HUES48 (cell line): ENCODE measurements around the gene C5orf52.
"Not testable (repeated sequence)": the region's sequence is repeated elsewhere in the genome, so short reads cannot be mapped to it uniquely, and the experiment has no call there.

Experiments used
- H3K27ac ChIP-seq: one replicate; pipeline ENCODE4 v1.7.0; 2013; ENCODE audit warnings: low read depth, low read length, inconsistent platforms
- H3K27me3 ChIP-seq: 2 replicates; pipeline ENCODE4 v1.6.1; 2013; ENCODE audit warnings: mild to moderate bottlenecking, low read length; ENCODE audit not compliant: control insufficient read depth, insufficient read depth
- H3K36me3 ChIP-seq: 2 replicates; pipeline ENCODE4 v1.6.1; 2013; ENCODE audit warnings: low read length; ENCODE audit not compliant: control insufficient read depth, insufficient read depth
- H3K4me1 ChIP-seq: 2 replicates; pipeline ENCODE4 v1.6.1; 2013; ENCODE audit warnings: mild to moderate bottlenecking, low read length; ENCODE audit not compliant: control insufficient read depth, insufficient read depth
- H3K4me3 ChIP-seq: 2 replicates; pipeline ENCODE4 v1.5.1; 2013; ENCODE audit warnings: mild to moderate bottlenecking, low read depth, low read length
- H3K9ac ChIP-seq: 2 replicates; pipeline ENCODE4 v1.6.1; 2013; ENCODE audit warnings: mild to moderate bottlenecking, low read depth, low read length, moderate library complexity
- H3K9me3 ChIP-seq: 2 replicates; pipeline ENCODE4 v1.6.1; 2013; ENCODE audit warnings: low read length; ENCODE audit not compliant: control insufficient read depth, insufficient read depth

The C5orf52 gene

DNA sequence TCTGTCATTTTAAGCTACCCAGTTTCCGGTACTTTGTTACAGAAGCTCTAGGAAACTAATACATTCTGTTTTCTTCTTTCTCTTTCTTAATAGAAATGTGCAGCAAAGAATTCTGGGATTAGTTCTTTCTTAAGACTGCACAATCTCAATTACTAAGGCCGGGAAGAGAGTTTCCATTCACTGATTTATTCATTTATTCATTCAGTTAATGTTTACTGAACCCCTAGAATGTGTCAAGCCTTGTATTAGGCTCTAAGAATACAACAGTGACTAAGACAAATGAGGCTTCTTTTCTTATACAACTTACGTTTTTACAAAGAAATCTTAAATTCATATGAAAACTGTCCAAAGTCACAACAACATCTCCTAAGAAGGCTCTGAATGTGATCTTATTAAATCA is 32.4 kb downstream of the C5orf52 start:
- Histone ChIP-seq H3K36me3 (no peaks in the 10 kb centered on the region), H3K9ac (no peak overlapping the region), H3K9me3 (peaks cover 21% of the 10 kb centered on the region), H3K27me3 (no peaks in the 10 kb centered on the region), H3K4me1 (no peaks in the 10 kb centered on the region), H3K27ac (no peak overlapping the region), H3K4me3 (no peak overlapping the region)

- Histone ChIP-seq H3K4me1 (no peaks in the 10 kb centered on the region; the same call in 1 of the 2 replicates), H3K36me3 (no peaks in the 10 kb centered on the region), H3K4me3 (no peak overlapping the region), H3K9ac (no peak overlapping the region), H3K9me3 (no peaks in the 10 kb centered on the region), H3K27ac (no peak overlapping the region), H3K27me3 (no peaks in the 10 kb centered on the region)
Measured at GRCh38 chr5:157708866-157709265, 37.5 kb downstream of the C5orf52 start.

DNA sequence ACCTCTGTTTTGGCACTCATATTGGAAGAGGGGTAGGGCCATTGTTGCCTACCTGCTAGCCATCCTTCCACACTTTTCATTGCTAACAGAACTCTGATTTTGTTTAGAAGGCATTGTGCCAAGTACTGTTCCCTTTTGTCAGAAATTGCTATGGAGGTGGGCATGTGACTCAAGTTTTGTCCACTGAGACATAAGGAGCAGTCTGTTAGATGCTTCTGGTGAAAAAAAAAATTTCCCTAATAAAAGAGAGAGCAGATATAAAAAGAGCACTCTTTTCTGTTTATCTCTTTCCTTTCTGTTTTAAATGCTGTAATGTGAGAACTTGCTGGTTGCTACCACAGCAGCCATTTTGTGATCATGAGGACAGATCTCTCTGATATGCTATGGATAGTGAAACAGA is 38.0 kb downstream of the C5orf52 start:
- H3K4me1 ChIP-seq: no peaks in the 10 kb centered on the region; the same call in 1 of the 2 replicates
- H3K9me3 ChIP-seq: no peaks in the 10 kb centered on the region
- H3K4me3 ChIP-seq: no peak overlapping the region
- H3K27me3 ChIP-seq: no peaks in the 10 kb centered on the region
- no peak overlapping the region for H3K9ac ChIP-seq
- no peak overlapping the region for H3K27ac ChIP-seq
- no peaks in the 10 kb centered on the region for H3K36me3 ChIP-seq

DNA sequence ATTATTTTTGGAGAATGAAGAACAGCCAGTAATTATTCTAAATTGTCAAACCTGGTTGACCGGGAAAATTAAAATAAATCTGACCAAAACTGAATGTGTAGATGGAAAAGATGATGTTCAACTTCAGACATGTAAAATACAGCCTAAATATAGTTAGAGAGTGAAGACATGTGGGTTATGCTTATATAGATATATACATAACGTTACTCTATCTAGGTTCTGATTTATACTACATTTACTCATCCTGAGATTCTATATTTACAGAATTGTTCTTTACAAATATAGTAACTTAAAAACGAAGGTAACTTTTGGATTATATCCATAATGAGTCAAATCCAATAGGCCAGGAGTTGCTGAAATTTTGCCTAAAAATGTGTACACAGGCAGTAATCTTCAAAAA is 39.1 kb downstream of the C5orf52 start:
- H3K9me3 ChIP-seq: no peaks in the 10 kb centered on the region
- no peak overlapping the region for H3K9ac ChIP-seq
- no peak overlapping the region for H3K27ac ChIP-seq
- no peak overlapping the region for H3K4me3 ChIP-seq
- no peaks in the 10 kb centered on the region for H3K27me3 ChIP-seq
- no peaks in the 10 kb centered on the region for H3K36me3 ChIP-seq
- H3K4me1 ChIP-seq: no peaks in the 10 kb centered on the region; the same call in 1 of the 2 replicates

DNA sequence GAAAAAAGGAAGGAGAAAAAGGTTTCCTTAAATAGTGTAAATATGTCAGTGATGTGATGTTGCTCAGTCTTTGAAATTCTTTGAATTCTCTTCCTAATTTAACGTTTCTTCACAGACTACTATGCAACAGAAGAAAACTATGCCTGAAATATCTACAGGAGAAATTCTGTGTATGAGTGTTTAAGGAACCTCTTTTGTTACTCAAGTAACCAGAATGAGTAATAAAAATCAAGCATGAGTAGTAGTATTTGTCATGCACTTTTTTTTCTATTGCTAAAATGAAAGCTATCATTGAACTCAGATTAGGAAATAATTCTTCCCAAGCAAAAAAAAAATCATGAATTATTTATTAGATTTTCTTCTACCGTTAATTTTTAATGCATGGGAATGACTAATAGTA is 39.5 kb downstream of the C5orf52 start:
- H3K27ac ChIP-seq: no peak overlapping the region
- H3K36me3 ChIP-seq: no peaks in the 10 kb centered on the region
- H3K4me1 ChIP-seq: no peaks in the 10 kb centered on the region; the same call in 1 of the 2 replicates
- H3K9me3 ChIP-seq: no peaks in the 10 kb centered on the region
- no peak overlapping the region for H3K4me3 ChIP-seq
- no peaks in the 10 kb centered on the region for H3K27me3 ChIP-seq
- no peak overlapping the region for H3K9ac ChIP-seq

DNA sequence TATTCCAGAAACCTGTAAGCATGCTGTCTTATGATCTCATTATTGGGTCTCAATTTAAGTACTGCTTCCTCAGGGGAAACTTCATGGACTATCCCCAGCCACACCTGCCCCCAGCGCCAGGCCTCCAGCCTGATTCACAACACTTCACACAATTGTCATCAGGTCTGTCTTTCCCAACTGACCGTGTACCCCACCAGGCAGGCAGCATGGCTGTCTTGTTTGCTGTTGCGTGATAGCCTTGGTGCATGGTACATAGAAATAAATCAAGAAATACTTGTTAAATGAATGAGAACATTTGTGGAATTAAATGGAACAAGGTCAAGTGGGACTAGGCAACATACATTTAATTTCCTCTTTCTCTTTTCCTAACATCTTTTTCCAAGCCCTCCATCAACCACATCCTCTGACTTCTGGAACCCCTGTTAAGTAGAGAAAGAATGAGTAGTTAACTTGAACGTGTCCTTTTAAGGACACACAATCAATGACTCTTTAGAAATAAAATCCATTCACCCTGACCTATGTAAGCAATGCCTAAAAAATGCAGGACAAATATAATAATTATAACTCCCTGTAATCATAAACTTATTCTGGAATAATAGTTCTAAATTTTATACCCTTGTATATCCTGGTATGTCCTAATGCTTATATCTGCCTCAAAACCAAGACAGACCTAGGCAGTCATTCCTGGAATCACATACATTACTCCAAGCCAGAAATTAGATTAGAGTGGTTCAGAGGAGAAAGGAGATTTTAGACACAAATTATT is 42.7 kb downstream of the C5orf52 start:
- Histone ChIP-seq H3K36me3 (no peaks in the 10 kb centered on the region), H3K9ac (no peak overlapping the region), H3K27ac (no peak overlapping the region), H3K4me3 (no peak overlapping the region), H3K4me1 (no peaks in the 10 kb centered on the region; the same call in 1 of the 2 replicates), H3K27me3 (no peaks in the 10 kb centered on the region), H3K9me3 (no peaks in the 10 kb centered on the region)

GRCh38 chr5:157714596-157714864 is 43.2 kb downstream of the C5orf52 start:
- H3K27me3 ChIP-seq: no peaks in the 10 kb centered on the region
- H3K9ac ChIP-seq: no peak overlapping the region
- H3K36me3 ChIP-seq: no peaks in the 10 kb centered on the region
- H3K9me3 ChIP-seq: no peaks in the 10 kb centered on the region
- H3K27ac ChIP-seq: no peak overlapping the region
- H3K4me3 ChIP-seq: no peak overlapping the region
- no peaks in the 10 kb centered on the region; the same call in 1 of the 2 replicates for H3K4me1 ChIP-seq

DNA sequence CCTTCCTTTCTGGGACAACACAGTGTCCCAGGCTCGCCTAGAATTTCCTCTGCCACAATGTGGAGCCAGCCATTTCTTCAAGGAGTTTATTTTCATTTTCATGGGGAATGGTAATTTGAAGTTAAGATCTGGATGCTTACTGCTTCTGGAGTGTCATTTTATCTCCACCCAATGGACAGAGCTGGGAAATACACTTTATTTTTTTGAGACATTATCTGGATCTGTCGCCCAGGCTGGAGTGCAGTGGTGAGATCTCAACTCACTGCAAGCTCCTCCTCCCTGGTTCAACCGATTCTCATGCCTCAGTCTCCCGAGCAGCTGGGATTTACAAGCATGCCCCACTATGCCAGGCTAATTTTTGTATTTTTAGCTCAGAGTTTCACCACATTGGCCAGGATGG is 47.2 kb downstream of the C5orf52 start:
- Histone ChIP-seq H3K27me3 (no peaks in the 10 kb centered on the region), H3K27ac (no peak overlapping the region), H3K9me3 (no peaks in the 10 kb centered on the region), H3K9ac (no peak overlapping the region), H3K36me3 (no peaks in the 10 kb centered on the region), H3K4me3 (no peak overlapping the region), H3K4me1 (no peaks in the 10 kb centered on the region)

- Histone ChIP-seq H3K9ac (no peak overlapping the region), H3K27ac (no peak overlapping the region), H3K4me1 (no peaks in the 10 kb centered on the region), H3K9me3 (no peaks in the 10 kb centered on the region), H3K27me3 (no peaks in the 10 kb centered on the region), H3K36me3 (no peaks in the 10 kb centered on the region), H3K4me3 (no peak overlapping the region)
Measured at GRCh38 chr5:157719245-157719644, 47.9 kb downstream of the C5orf52 start.

GRCh38 chr5:157721159-157721558 is 49.8 kb downstream of the C5orf52 start:
- no peaks in the 10 kb centered on the region for H3K9me3 ChIP-seq
- H3K4me3 ChIP-seq: no peak overlapping the region
- H3K27ac ChIP-seq: no peak overlapping the region
- no peak overlapping the region for H3K9ac ChIP-seq
- no peaks in the 10 kb centered on the region for H3K4me1 ChIP-seq
- no peaks in the 10 kb centered on the region for H3K36me3 ChIP-seq
- no peaks in the 10 kb centered on the region for H3K27me3 ChIP-seq

DNA sequence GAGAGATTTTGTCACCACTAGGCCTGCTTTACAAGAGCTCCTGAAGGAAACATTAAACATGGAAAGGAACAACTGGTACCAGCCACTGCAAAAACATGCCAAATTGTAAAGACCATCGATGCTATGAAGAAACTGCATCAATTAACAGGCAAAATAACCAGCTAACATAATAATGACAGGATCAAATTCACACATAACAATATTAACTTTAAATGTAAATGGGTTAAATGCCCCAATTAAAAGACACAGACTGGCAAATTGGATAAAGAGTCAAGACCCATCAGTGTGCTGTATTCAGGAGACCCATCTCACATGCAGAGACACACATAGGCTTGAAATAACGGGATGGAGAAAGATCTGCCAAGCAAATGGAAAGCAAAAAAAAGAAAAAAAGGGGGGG is 51.6 kb downstream of the C5orf52 start:
- not testable (repeated sequence) for H3K4me3 ChIP-seq, H3K27ac ChIP-seq, H3K9me3 ChIP-seq, H3K9ac ChIP-seq, H3K27me3 ChIP-seq, H3K4me1 ChIP-seq, H3K36me3 ChIP-seq
